SU-DHL-6 (cell line): Measurements from ENCODE around the gene MYO10.

Source experiments
- H2AFZ ChIP-seq: fragments of 200-600 bp; sonication (generic); 2 replicates; pipeline ENCODE4 v1.6.1; 2014; ENCODE audit warnings: low read depth, mild to moderate bottlenecking, moderate library complexity, mixed read lengths, antibody characterized with exemption, low read length; ENCODE audit not compliant: severe bottlenecking
- H3F3A ChIP-seq: fragments of 200-600 bp; shearing (Covaris generic); 2 replicates; pipeline ENCODE4 v1.6.0; 2016; ENCODE audit warnings: antibody characterized with exemption, mild to moderate bottlenecking; ENCODE audit not compliant: insufficient read depth
- H3K27ac ChIP-seq: fragments of 200-600 bp; sonication (generic); 2 replicates; pipeline ENCODE4 v1.5.1; 2016; ENCODE audit warnings: low read depth, mild to moderate bottlenecking, low read length, moderate library complexity, mixed read lengths
- H3K27me3 ChIP-seq: fragments of 200-600 bp; sonication (generic), shearing (Covaris generic); 2 replicates; pipeline ENCODE4 v1.6.0; 2014; ENCODE audit warnings: mild to moderate bottlenecking, low read length
- H3K36me3 ChIP-seq: fragments of 200-600 bp; sonication (generic); 2 replicates; pipeline ENCODE4 v1.6.1; 2014; ENCODE audit warnings: mild to moderate bottlenecking, low read length, mixed read lengths
- H3K4me2 ChIP-seq: fragments of 300-600, 200-600 bp; shearing (Covaris generic), sonication (generic); 2 replicates; pipeline ENCODE4 v1.6.0; 2014; ENCODE audit warnings: low read length, low read depth, mild to moderate bottlenecking; ENCODE audit not compliant: poor library complexity, severe bottlenecking
- H3K4me3 ChIP-seq: fragments of 200-600 bp; sonication (generic); 2 replicates; pipeline ENCODE4 v1.5.1; 2014; ENCODE audit warnings: antibody characterized with exemption, low read length, mild to moderate bottlenecking, mixed read lengths; ENCODE audit not compliant: insufficient read depth, poor library complexity, severe bottlenecking
- H3K79me2 ChIP-seq: fragments of 200-600 bp; sonication (generic); 2 replicates; pipeline ENCODE4 v1.6.1; 2014; ENCODE audit warnings: mild to moderate bottlenecking, low read length, moderate library complexity; ENCODE audit not compliant: insufficient read depth
- H3K9ac ChIP-seq: fragments of 200-600 bp; sonication (generic); 2 replicates; pipeline ENCODE4 v1.7.0; 2014; ENCODE audit warnings: mild to moderate bottlenecking, low read length
- H3K9me2 ChIP-seq: fragments of 200-600 bp; sonication (generic); replicated peaks from 2 replicates; pipeline ENCODE4 v1.6.1; 2014; ENCODE audit warnings: low read length; ENCODE audit not compliant: insufficient read depth
- H3K9me3 ChIP-seq: fragments of 200-600 bp; sonication (generic); 2 replicates; pipeline ENCODE4 v1.6.1; 2014; ENCODE audit warnings: low read length, mixed read lengths; ENCODE audit not compliant: insufficient read depth
- H4K20me1 ChIP-seq: fragments of 200-600 bp; sonication (generic); 2 replicates; pipeline ENCODE4 v1.6.1; 2014; ENCODE audit warnings: low read depth, mild to moderate bottlenecking, antibody characterized with exemption, low read length, moderate library complexity, mixed read lengths
- EZH2phosphoT487 ChIP-seq: fragments of 200-600 bp; sonication (generic), shearing (Covaris generic); conservative IDR thresholded peaks from 2 replicates; pipeline ENCODE4 v1.6.1; 2018; ENCODE audit warnings: mild to moderate bottlenecking, antibody characterized with exemption, low read length, moderate library complexity, mixed read lengths
- TF ChIP-seq, protein P1 (sequence below): fragments of 200-600 bp; sonication (generic); IDR thresholded peaks from one replicate; pipeline ENCODE4 v1.5.1; 2017; ENCODE audit warnings: antibody characterized with exemption, mild to moderate bottlenecking, low read length, moderate library complexity; ENCODE audit not compliant: insufficient read depth, poor library complexity, severe bottlenecking

The MYO10 gene

DNA sequence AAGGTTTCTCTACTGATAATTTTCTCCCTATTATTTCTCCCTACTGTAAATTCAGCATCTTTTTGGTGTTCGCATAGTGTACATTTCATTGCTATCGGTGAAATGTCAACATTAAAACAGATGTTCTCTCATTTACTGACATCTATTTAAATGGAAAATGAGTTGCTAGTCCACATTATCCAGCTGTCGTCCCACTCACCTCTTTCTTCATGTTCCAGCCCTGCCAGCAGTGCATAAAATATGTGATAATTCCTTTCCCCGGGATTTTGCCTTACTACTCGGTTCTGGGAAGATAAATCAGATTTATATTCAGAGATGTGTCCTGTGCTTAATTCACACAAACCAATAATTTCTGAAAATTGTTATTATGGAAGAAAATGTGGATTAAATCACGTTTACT is 155.8 kb downstream of the MYO10 start:
- Histone ChIP-seq H3K27ac (no peak overlapping the region), H3K9ac (no peak overlapping the region), H3K4me2 (no peak overlapping the region), H3K4me3 (no peak overlapping the region), H3K9me2 (no peaks in the 10 kb centered on the region), H2AFZ (no peak overlapping the region), H3K9me3 (no peaks in the 10 kb centered on the region), H3K79me2 (no peaks in the 10 kb centered on the region), H4K20me1 (no peaks in the 10 kb centered on the region), H3F3A (no peaks in the 10 kb centered on the region), H3K27me3 (no peaks in the 10 kb centered on the region), H3K36me3 (no peaks in the 10 kb centered on the region)
- TF ChIP-seq EZH2phosphoT487, result no peak

DNA sequence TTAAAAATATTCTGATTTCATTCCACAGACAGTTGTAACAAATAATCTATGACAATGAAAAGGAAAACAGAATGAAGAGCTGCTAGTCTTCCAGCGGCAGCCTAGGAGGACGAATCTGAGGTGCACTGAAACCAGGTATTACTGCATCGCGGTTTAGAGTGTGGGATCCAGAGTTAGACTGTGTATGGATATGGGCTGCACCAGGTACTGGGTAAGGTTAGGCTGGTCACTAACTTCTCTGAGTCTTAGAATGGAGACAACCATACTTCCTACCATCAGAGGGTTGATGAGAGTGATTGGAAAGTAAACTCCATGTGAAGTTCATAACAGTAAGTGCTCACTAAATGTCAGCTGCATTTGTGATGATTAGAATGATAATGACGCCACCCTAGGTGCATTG is 158.7 kb downstream of the MYO10 start:
- Histone ChIP-seq H3K4me3 (no peak overlapping the region), H3K79me2 (no peaks in the 10 kb centered on the region), H3K9ac (no peak overlapping the region), H3K9me2 (no peaks in the 10 kb centered on the region), H2AFZ (no peak overlapping the region), H3K9me3 (no peaks in the 10 kb centered on the region), H4K20me1 (no peaks in the 10 kb centered on the region), H3K27ac (no peak overlapping the region), H3F3A (no peaks in the 10 kb centered on the region), H3K4me2 (no peak overlapping the region), H3K27me3 (no peaks in the 10 kb centered on the region), H3K36me3 (no peaks in the 10 kb centered on the region)
- no peak for TF ChIP-seq EZH2phosphoT487
- TF ChIP-seq, protein P1, sequence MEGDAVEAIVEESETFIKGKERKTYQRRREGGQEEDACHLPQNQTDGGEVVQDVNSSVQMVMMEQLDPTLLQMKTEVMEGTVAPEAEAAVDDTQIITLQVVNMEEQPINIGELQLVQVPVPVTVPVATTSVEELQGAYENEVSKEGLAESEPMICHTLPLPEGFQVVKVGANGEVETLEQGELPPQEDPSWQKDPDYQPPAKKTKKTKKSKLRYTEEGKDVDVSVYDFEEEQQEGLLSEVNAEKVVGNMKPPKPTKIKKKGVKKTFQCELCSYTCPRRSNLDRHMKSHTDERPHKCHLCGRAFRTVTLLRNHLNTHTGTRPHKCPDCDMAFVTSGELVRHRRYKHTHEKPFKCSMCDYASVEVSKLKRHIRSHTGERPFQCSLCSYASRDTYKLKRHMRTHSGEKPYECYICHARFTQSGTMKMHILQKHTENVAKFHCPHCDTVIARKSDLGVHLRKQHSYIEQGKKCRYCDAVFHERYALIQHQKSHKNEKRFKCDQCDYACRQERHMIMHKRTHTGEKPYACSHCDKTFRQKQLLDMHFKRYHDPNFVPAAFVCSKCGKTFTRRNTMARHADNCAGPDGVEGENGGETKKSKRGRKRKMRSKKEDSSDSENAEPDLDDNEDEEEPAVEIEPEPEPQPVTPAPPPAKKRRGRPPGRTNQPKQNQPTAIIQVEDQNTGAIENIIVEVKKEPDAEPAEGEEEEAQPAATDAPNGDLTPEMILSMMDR, result no peak

DNA sequence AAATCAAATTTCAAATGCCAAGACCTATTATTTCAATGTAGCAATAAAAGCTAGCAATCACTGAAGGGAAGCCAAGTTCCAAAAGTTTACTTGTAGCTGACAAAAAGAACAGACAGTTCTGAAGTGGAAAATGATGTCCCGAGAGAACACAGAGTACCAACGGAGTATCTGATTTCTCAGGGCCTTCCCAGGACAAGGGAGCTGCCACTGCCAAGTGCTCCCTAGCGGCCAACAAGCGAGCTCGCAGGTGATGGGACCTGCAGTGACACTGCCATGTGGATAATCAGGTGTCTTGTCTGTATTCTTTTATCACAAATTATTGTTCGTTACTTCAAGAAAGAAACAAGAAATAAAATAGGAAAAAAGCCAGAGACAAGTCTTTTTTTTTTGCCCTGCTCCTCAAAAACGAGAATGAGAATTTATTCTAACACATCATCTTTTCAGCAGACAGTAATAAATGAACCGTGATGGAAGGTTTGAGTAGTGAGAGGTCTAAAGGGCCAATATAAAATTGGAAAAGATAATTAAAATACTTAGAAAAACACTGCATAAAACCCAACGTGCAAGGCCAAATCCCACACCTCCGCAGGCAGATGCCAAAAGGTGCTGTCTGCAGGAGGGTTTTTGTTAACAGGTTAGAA is 159.4 kb downstream of the MYO10 start:
- Histone ChIP-seq H3K36me3 (no peaks in the 10 kb centered on the region), H3K9me2 (no peaks in the 10 kb centered on the region), H2AFZ (no peak overlapping the region), H3K27ac (no peak overlapping the region), H3K9ac (no peak overlapping the region), H3K4me2 (no peak overlapping the region), H4K20me1 (no peaks in the 10 kb centered on the region), H3K79me2 (no peaks in the 10 kb centered on the region), H3K4me3 (no peak overlapping the region), H3K27me3 (no peaks in the 10 kb centered on the region), H3K9me3 (no peaks in the 10 kb centered on the region), H3F3A (no peaks in the 10 kb centered on the region)
- TF ChIP-seq EZH2phosphoT487, result no peak
- TF ChIP-seq, protein P1, result no peak

DNA sequence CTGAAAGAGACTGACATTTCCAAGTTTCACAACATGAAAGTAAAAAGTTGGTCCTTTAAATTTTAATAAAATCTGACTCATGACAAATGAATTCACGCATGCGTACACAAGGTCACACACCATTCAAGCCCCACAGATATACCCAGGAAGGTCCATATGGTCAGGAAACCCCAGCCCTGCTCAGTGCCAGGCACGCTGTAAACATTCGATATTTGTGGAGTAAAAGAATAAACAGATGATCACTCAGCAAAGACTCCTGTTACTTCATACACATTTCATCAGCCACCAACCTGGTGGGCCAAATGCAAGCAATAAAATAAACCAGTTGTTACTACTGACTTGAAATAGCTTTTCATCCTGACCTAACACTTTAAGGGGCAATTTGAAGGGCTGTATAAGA is 161.3 kb downstream of the MYO10 start:
- H3K27ac ChIP-seq, result no peak overlapping the region
- H3K4me2 ChIP-seq, result no peak overlapping the region
- no peak overlapping the region for H2AFZ ChIP-seq
- H3K36me3 ChIP-seq, result no peaks in the 10 kb centered on the region
- H3K79me2 ChIP-seq, result no peaks in the 10 kb centered on the region
- H3K9me3 ChIP-seq, result no peaks in the 10 kb centered on the region
- H3K9ac ChIP-seq, result no peak overlapping the region
- no peak overlapping the region for H3K4me3 ChIP-seq
- H3K27me3 ChIP-seq, result no peaks in the 10 kb centered on the region
- no peaks in the 10 kb centered on the region for H4K20me1 ChIP-seq
- H3F3A ChIP-seq, result no peaks in the 10 kb centered on the region
- no peak for TF ChIP-seq EZH2phosphoT487
- TF ChIP-seq, protein P1, result no peak
- H3K9me2 ChIP-seq, result no peaks in the 10 kb centered on the region
